ENCODE results near the gene FAAH.

GRCh38 chr1:46448109-46448911 is 54.2 kb downstream of the FAAH start:
- TF ChIP-seq CTCF (IDR thresholded peaks at IDR 0.05): no peak
- no peak for TF ChIP-seq POLR2AphosphoS5 (IDR thresholded peaks at IDR 0.05)
- no peak for TF ChIP-seq POLR2A (IDR thresholded peaks at IDR 0.05)

Measured in breast epithelium (tissue), 3 donors.